HL-60 (cell line): ENCODE results near the gene SPATA24.

ENCODE experiments used
- CTCF ChIP-seq: IDR thresholded peaks from one replicate; pipeline ENCODE4 v1.5.1; 2011; ENCODE audit warnings: low read length, control low read depth, inconsistent platforms; ENCODE audit not compliant: insufficient read depth
- POLR2AphosphoS5 ChIP-seq: IDR thresholded peaks from 2 replicates; pipeline ENCODE4 v1.6.1; 2012; ENCODE audit warnings: low read depth
- REST ChIP-seq: IDR thresholded peaks from 2 replicates; pipeline ENCODE4 v1.6.1; 2012; ENCODE audit warnings: low read depth; ENCODE audit not compliant: insufficient replicate concordance

GRCh38 chr5:139451176-139451575 is 47.3 kb upstream of the SPATA24 start:
- TF ChIP-seq CTCF, result no peak
- no peak for TF ChIP-seq REST
- TF ChIP-seq POLR2AphosphoS5, result no peak
